ENCODE data around the gene CENPN. TPM values are rescaled to one million over a fixed set of nuclear protein-coding genes. Genes with fewer than 3 reads are reported as not detected.

Gene CENPN
- total and polyA plus RNA-seq, 2 of the 13 experiments (the other 11 are each of a cell fraction or from before 2014, with no cell fraction given) = 29.7 to 129 TPM

DNA sequence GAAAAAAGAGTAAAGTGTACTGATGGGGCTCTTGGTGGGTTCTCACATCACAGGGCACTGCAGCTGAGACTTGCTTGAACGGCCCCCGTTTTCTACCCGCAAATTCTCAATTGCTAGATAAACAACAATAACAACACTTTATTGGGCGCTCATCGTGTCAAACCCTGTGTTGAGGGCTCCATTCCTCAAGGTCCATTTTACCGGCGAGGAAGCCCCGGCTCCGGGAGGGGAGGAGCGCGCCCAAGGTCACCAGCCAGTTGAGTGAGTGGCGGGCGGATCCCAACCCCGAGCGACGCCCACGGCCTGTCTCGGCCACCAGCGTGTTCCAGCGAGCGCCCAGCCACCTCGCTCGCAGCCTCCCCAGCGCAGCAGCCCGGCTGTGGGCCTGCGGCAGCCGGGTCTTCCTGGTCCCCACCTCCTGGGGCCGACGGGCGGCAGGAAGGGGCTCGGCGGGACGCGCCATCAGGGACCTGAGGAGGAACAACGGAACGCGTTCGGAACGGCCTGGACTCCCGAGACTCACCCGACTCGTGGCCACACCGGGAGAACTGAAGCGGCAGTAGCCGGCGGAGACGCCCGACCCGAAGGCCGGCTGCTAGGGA lies 702 bp upstream of the CENPN start (continued):
- no peak for TF ChIP-seq MAX (IDR thresholded peaks at IDR 0.05)
- TF ChIP-seq AGO1 (IDR thresholded peaks at IDR 0.05; ENCODE audit: low read depth, low read length, poor library complexity, severe bottlenecking) = peak; percentile 7
- TF ChIP-seq ZNF619 (CRISPR knock-in tag; IDR thresholded peaks at IDR 0.05) = no peak; the same call in 1 of the 2 replicates
- no peak for TF ChIP-seq TBP (CRISPR knock-in tag; IDR thresholded peaks at IDR 0.05)
- TF ChIP-seq TCF7L2 (IDR thresholded peaks at IDR 0.05; ENCODE audit: low read depth, low read length) = no peak
- TF ChIP-seq SMC3 (IDR thresholded peaks at IDR 0.05; ENCODE audit: low read length) = no peak
- no peak; the same call in 1 of the 2 replicates for TF ChIP-seq ETV6 (CRISPR knock-in tag; conservative IDR thresholded peaks at IDR 0.05)
- TF ChIP-seq ZNF644 (CRISPR knock-in tag; IDR thresholded peaks at IDR 0.05; ENCODE audit: low read depth) = no peak
- TF ChIP-seq SOX5 (CRISPR knock-in tag; IDR thresholded peaks at IDR 0.05; ENCODE audit: borderline replicate concordance) = no peak
- TF ChIP-seq STAT5B (CRISPR knock-in tag; IDR thresholded peaks at IDR 0.05) = no peak
- TF ChIP-seq SNAPC4 (CRISPR knock-in tag; IDR thresholded peaks at IDR 0.05) = no peak
- no peak for TF ChIP-seq ZNF883 (CRISPR knock-in tag; IDR thresholded peaks at IDR 0.05; ENCODE audit: not compliant biosample characterization)
- TF ChIP-seq, protein P1, sequence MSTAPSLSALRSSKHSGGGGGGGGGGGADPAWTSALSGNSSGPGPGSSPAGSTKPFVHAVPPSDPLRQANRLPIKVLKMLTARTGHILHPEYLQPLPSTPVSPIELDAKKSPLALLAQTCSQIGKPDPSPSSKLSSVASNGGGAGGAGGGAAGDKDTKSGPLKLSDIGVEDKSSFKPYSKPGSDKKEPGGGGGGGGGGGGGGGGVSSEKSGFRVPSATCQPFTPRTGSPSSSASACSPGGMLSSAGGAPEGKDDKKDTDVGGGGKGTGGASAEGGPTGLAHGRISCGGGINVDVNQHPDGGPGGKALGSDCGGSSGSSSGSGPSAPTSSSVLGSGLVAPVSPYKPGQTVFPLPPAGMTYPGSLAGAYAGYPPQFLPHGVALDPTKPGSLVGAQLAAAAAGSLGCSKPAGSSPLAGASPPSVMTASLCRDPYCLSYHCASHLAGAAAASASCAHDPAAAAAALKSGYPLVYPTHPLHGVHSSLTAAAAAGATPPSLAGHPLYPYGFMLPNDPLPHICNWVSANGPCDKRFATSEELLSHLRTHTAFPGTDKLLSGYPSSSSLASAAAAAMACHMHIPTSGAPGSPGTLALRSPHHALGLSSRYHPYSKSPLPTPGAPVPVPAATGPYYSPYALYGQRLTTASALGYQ (CRISPR knock-in tag; IDR thresholded peaks at IDR 0.05) = no peak
- TF ChIP-seq CEBPG (CRISPR knock-in tag; IDR thresholded peaks at IDR 0.05) = no peak
- TF ChIP-seq, protein P2, sequence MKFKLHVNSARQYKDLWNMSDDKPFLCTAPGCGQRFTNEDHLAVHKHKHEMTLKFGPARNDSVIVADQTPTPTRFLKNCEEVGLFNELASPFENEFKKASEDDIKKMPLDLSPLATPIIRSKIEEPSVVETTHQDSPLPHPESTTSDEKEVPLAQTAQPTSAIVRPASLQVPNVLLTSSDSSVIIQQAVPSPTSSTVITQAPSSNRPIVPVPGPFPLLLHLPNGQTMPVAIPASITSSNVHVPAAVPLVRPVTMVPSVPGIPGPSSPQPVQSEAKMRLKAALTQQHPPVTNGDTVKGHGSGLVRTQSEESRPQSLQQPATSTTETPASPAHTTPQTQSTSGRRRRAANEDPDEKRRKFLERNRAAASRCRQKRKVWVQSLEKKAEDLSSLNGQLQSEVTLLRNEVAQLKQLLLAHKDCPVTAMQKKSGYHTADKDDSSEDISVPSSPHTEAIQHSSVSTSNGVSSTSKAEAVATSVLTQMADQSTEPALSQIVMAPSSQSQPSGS (CRISPR knock-in tag; IDR thresholded peaks at IDR 0.05) = no peak
- no peak for TF ChIP-seq ZSCAN5A (CRISPR knock-in tag; IDR thresholded peaks at IDR 0.05; ENCODE audit: borderline replicate concordance)
- no peak for TF ChIP-seq ZBTB21 (CRISPR knock-in tag; IDR thresholded peaks at IDR 0.05)
- peak; percentile 87 for TF ChIP-seq ZNF431 (CRISPR knock-in tag; IDR thresholded peaks at IDR 0.05; ENCODE audit: borderline replicate concordance, low read depth)
- TF ChIP-seq FOXK1 (CRISPR knock-in tag; IDR thresholded peaks at IDR 0.05; ENCODE audit: borderline replicate concordance, low read depth) = no peak
- no peak; the same call in 1 of the 2 replicates for TF ChIP-seq ZNF616 (CRISPR knock-in tag; IDR thresholded peaks at IDR 0.05; ENCODE audit: low read depth)
- no peak for TF ChIP-seq TP53 (CRISPR knock-in tag; conservative IDR thresholded peaks at IDR 0.05)
- 0 out of 2 replicates have a peak, but pooled peaks have one; percentile 34 for TF ChIP-seq IRF2 (CRISPR knock-in tag; IDR thresholded peaks at IDR 0.05)

All from HepG2 (cell line).